Erythroblast (primary cell): ENCODE data around the gene GPR89B.

Source experiments
- GATA1 ChIP-seq: IDR thresholded peaks from 2 replicates; pipeline ENCODE4 v1.6.1; 2011; ENCODE audit warnings: low read depth, mild to moderate bottlenecking, control low read depth, low read length, moderate library complexity
- POLR2A ChIP-seq: IDR thresholded peaks from 2 replicates; pipeline ENCODE4 v1.6.1; 2011; ENCODE audit warnings: mild to moderate bottlenecking, low read length

DNA sequence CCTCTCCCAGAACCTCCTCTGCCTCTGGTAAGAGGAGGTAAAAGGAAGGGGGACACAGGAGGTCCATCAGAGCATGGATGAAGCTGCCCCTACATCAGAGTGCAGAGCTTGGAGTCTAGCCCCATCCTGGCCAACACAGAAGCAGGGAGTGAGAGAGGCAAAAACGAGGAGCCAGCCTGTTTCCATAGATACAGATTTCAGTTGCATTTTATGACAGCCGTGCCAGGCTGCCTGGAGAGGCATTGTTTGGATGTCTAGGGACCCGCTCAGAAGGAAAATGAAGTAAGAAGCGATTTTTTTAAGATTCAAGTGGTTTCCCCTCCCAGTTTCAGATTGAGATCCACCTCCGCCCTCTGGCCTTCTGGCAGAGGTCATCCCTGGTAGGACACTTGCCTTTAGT, 37.1 kb upstream of the GPR89B start:
- no peak for TF ChIP-seq POLR2A
- TF ChIP-seq GATA1 = no peak
